Activated gamma-delta T cell treated with anti-CD3 and anti-CD28 coated beads, Interleukin-2, amount 50 U/mL, for 16 hours (primary cell): ENCODE data around the gene PTCH1.

Source experiments
- DNase-seq: peaks from one replicate; pipeline ENCODE4 v3.0.0-alpha.2; 2020; ENCODE audit warnings: low read depth

PTCH1 gene

DNA sequence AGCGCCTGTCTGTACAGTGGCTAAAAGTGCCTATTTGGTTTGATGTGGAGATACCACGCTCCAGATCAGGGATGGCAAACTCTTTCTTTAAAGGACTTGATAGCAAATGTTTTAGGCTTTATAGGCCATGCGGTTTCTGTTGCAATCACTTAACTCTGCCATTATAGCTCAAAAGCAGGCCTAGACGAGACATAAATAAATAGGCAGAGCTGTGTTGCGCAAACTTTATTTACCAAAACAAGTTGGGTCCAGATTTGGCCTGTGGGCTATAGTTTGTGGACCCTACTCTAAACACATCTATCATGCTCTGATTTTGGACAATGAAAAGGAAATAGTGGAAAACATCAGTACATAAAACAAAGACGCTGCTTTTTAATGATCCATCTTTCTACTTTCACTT lies 79.2 kb downstream of the PTCH1 start:
- DNase-seq: no peak

- no peak for DNase-seq
Measured at GRCh38 chr9:95436416-95436815, 80.4 kb downstream of the PTCH1 start.

DNA sequence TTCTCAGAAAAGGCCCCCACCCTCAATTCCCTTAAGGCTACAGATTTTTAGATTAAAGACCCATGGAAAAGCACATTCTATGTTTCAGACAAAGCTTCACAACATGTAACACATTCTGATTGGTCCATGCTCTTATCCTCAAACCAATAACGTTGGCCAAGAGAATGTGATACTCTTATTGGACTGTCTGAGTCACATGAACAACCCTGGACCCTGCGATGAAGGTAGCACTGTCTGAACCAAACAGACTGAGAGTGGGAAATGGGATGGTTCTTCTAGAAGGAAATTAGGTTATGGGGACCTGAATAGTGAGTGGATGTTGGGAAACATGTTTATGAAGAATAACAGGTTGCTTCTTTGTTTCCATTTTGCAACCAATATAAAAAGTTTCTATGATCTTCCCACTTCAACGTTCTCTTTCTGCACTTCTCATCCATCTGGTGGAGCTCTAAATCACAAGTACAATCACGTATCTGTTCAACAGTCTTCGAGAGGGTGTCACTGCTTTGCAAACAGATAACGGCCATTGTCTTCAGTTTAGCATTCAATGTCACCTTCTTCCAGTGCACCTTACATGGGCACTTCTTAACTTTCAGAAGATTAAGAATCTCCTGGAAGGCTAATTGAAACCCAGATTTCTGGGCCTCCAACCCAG lies 81.6 kb downstream of the PTCH1 start:
- DNase-seq: no peak

- no peak for DNase-seq
Measured at GRCh38 chr9:95434116-95435073, 82.4 kb downstream of the PTCH1 start.

DNA sequence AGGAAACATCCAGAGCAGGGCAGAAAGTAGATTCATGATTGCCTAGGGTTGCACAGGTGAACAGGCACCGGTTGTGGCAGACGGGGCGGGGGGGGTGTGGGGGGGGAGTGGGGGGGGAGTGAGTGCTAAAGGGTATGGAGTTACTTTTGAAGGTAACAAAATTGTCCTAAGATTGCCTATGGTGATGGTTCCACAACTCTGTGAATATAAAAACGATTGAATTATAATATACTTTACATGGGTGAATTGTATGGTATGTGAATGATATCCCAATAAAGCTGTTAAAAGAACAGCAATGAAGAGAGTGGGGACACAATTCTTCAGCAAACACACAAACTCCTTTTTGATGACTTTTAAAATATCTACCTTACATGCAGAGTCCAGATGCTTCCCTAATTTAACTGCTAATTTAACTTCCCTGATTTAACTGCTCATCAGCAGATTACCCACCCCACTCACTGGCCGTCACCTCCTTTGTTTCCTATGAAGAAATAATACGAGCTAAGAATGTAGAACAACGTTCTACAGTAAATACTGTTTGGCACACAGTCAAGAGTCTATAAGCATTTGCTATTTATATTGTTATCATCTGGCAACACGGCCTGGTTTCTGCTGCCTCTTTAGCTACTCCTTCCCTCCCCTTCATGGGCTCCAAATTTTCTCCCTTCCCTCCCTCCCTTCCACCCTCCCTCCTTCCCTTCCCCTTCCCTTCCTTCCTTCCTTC lies 83.5 kb downstream of the PTCH1 start:
- no peak for DNase-seq

DNA sequence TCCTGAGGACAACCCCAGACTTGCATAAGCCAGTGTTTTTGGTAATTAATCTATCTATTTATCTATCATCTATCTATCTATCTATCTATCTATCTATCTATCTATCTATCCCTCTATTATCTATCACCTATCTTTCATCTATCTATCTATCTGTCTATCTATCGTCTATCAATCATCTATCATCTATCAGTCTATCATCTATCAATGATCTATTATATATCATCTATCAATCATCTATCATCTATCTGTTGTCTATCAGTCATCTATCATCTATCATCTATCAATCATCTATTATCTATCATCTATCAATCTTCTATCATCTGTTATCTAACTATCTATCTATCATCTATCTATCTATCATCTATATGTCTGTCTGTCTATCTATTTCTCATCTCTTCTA lies 85.5 kb downstream of the PTCH1 start:
- no peak for DNase-seq

GRCh38 chr9:95429948-95430620 lies 86.7 kb downstream of the PTCH1 start:
- DNase-seq: no peak

GRCh38 chr9:95429096-95429495 lies 87.7 kb downstream of the PTCH1 start:
- DNase-seq: no peak

DNA sequence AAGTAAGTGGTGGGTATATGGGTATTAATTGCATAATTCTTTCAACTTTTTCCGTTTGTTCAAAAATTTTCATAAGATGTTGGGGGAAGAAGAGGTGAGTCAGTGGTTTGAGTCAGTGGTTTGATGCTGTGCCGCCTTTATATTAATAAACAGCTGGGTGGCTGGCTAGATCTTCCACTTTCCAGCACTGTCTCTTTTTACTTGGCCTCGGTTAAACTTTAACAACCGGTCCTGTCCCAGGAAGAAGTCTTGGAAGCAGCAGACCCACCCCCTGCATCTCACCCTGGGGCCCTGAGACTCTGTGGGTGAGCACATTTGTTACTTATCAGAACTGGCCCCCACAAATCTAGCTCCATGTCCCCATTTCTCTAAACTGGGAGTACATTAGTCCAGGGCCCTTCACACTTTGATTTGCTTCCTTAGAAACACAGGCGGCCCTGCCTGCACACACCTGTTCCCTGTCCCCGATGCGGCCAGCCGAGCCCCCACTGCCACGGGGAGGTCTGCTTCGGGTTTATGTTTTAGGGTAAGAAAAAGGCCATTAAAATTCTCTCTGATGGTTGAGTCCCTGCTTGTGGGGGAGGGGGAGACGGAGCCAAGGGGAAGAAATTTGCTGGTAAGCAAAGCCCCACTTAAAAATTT lies 90.7 kb downstream of the PTCH1 start:
- DNase-seq: no peak

DNA sequence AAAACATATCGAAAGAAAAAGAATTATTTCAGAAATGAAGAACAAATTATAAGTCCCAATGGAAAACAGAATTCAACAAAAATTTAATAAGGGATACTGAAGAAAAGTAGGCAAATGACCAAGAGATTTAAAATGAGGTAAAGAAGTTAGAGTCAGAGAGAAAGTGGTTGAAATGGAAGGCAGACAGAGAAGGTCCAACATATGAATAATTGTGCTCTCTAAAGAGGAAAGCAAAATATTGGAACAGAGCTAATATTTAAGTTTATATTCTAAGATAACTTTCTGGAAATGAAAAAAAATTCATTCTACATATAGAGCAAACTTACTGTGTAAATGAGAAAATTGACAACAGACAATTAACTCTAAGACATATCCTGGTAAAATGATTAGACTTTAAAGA lies 94.1 kb downstream of the PTCH1 start:
- DNase-seq: no peak

DNA sequence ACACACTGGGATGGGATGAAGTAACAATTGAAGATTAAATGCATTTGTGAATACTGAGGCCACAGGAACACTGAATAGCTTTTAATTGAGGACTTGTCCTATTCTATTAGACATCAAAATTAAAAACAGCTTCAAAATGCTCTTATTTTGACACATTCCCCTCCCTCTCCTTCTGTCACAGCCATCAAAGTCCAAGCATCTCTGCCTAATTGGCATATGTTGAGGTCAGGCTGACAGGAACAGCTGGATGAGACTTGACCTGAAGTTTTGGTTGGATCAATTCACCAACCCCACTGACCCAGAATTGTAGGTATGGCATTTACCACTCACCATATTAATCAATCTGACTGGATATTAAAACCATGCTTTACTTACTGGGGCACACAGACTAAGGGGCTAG lies 96.3 kb downstream of the PTCH1 start:
- no peak for DNase-seq

GRCh38 chr9:95419444-95419843 lies 97.3 kb downstream of the PTCH1 start:
- no peak for DNase-seq

- DNase-seq: no peak
Measured at GRCh38 chr9:95415158-95415557, 101.6 kb downstream of the PTCH1 start.

- DNase-seq: no peak
Measured at GRCh38 chr9:95413793-95414192, 103.0 kb downstream of the PTCH1 start.

DNA sequence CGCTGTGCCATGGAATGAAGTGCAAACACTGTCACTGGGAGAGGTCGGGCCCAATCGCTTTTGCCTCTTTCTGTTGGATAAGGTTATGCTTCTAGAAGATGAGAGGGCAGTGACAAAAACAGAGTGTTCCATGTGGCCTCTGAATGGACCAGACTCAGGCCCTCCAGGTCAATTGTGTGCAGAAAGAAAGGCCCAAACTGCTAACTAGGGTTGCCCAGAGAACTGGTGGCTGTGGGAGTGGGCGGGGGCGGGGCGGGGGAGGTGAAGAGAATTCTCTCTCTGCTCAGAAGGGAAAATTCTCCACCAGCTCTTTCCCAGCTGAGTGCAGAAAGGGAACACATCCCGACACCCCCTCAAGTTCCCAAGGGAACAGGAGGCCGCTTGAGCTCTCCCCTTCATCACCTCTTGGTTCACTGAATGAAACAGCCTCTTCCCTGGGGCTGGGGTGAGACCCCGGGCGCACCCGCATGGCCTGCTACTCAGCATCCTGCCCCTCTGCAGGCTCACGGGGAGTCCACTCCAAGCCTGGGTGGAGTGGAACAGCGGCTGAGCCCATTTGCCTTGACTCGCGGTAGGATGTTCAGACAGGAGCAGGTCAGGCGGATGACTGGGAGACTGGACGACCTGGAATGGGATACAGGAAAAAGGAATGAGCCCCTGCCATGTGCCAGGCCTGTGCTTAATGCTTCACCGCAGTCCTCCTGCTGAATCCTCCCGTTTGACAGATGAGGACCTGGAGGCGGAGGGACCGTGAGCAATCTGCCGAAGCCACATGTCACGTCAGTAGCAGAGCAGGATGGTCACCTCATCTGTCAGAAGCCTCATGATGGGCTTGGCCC lies 105.5 kb downstream of the PTCH1 start:
- DNase-seq: no peak

DNA sequence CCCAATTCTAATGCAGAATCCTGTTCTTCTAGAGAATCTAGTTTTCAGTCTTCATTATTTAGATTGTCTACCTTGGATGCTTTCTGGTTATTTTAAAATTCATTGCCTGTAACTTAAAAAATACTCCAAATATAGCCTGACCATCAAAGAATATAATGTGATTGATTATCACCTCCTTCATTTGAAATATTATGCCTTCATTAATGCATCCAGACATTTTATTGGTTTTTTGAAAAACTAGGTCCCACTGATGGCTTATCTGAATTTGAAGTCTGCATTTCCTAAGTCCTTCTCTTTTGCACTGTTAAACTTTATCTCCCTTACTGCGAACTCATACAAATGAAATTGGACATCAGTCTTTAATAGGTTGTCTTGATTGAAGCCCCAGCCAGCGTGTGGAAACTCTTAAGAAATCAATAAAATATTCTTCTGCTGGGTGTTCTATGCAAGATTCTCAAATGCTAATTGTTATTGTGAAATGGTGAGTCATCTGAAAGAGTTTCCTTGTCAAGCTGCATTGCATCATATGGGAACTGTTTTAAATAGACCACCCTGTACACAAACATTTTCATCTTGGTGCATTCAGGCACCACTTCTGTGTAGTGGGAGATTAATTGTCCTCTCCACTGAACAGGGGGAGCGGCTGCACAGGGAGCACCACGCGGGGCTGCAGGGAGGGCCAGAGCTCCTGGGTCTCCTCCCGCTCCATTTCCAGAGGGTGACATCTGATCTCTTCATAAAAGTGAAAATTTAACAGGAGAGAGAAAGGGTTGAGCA lies 106.9 kb downstream of the PTCH1 start:
- no peak for DNase-seq

DNA sequence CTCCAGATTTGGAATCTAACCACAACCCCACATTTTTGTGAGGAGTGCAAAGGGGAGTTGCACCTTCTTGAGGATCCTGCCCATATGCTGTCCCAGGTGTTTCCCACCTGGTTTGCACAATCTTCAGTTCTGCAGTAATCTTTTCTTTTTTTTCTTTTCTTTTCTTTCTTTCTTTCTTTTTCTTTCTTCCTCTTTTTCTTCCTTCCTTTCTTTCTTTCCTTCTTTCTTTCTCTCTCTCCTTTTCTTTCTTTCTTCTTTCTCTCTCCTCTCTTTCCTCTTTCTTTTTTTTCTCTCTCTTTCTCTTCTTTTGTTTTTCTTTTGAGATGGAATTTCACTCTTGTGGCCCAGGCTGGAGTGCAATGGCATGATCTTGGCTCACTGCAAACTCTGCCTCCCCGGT lies 109.2 kb downstream of the PTCH1 start:
- no peak for DNase-seq

GRCh38 chr9:95406121-95406520 lies 110.7 kb downstream of the PTCH1 start:
- no peak for DNase-seq

GRCh38 chr9:95399261-95399660 lies 117.5 kb downstream of the PTCH1 start:
- DNase-seq: no peak
